Loucy (cell line): ENCODE measurements around the gene CTSG.

Experiments
- H2AFZ ChIP-seq: fragments of 200-600 bp; sonication (generic); 2 replicates; pipeline ENCODE4 v1.6.0; 2016; ENCODE audit warnings: antibody characterized with exemption, mild to moderate bottlenecking, low read length, moderate library complexity
- H3F3A ChIP-seq: fragments of 200-600 bp; 2 replicates; pipeline ENCODE4 v1.6.0; 2016; ENCODE audit warnings: antibody characterized with exemption, low read depth, mild to moderate bottlenecking
- H3K27me3 ChIP-seq: fragments of 200-600 bp; sonication (generic); 2 replicates; pipeline ENCODE4 v1.6.1; 2014; ENCODE audit warnings: low read length, mild to moderate bottlenecking; ENCODE audit not compliant: insufficient read depth, poor library complexity, severe bottlenecking
- H3K36me3 ChIP-seq: fragments of 200-600 bp; sonication (generic); 2 replicates; pipeline ENCODE4 v1.6.1; 2016; ENCODE audit warnings: low read length; ENCODE audit not compliant: insufficient read depth
- H3K4me1 ChIP-seq: fragments of 200-600 bp; sonication (generic); 2 replicates; pipeline ENCODE4 v1.5.1; 2014; ENCODE audit warnings: low read length, mild to moderate bottlenecking; ENCODE audit not compliant: insufficient read depth, poor library complexity, severe bottlenecking
- H3K4me2 ChIP-seq: fragments of 200-600 bp; sonication (generic); 2 replicates; pipeline ENCODE4 v1.6.0; 2014; ENCODE audit warnings: antibody characterized with exemption, low read length, low read depth, mild to moderate bottlenecking; ENCODE audit not compliant: poor library complexity, severe bottlenecking
- H3K4me3 ChIP-seq: fragments of 200-600 bp; sonication (generic); 2 replicates; pipeline ENCODE4 v1.5.1; 2014; ENCODE audit warnings: low read length, mild to moderate bottlenecking, mixed read lengths; ENCODE audit not compliant: poor library complexity, severe bottlenecking
- H3K79me2 ChIP-seq: fragments of 200-600 bp; sonication (generic); 2 replicates; pipeline ENCODE4 v1.6.1; 2014; ENCODE audit warnings: low read length; ENCODE audit not compliant: insufficient read depth
- H3K9ac ChIP-seq: fragments of 200-600 bp; sonication (generic); 2 replicates; pipeline ENCODE4 v1.6.0; 2014; ENCODE audit warnings: mild to moderate bottlenecking, low read depth, low read length, moderate library complexity; ENCODE audit not compliant: poor library complexity, severe bottlenecking
- H3K9me2 ChIP-seq: fragments of 200-600 bp; sonication (generic); replicated peaks from 2 replicates; pipeline ENCODE4 v1.6.1; 2016; ENCODE audit warnings: low read depth, low read length, mixed read lengths
- H3K9me3 ChIP-seq: fragments of 200-600 bp; sonication (generic); 2 replicates; pipeline ENCODE4 v1.6.1; 2014; ENCODE audit warnings: mild to moderate bottlenecking, antibody characterized with exemption, low read length, low read depth; ENCODE audit not compliant: insufficient read depth
- H4K20me1 ChIP-seq: fragments of 200-600 bp; sonication (generic); 2 replicates; pipeline ENCODE4 v1.6.0; 2014; ENCODE audit warnings: antibody characterized with exemption, low read length, mild to moderate bottlenecking; ENCODE audit not compliant: insufficient read depth, poor library complexity, severe bottlenecking
- CTCF ChIP-seq: fragments of 200-600 bp; sonication (generic); conservative IDR thresholded peaks from 2 replicates; pipeline ENCODE4 v1.5.1; 2014; ENCODE audit warnings: mild to moderate bottlenecking, antibody characterized with exemption, low read length
- EZH2phosphoT487 ChIP-seq: fragments of 200-600 bp; IDR thresholded peaks from 2 replicates; pipeline ENCODE4 v1.6.1; 2018; ENCODE audit warnings: antibody characterized with exemption, mild to moderate bottlenecking, moderate library complexity, borderline replicate concordance

CTSG gene

DNA sequence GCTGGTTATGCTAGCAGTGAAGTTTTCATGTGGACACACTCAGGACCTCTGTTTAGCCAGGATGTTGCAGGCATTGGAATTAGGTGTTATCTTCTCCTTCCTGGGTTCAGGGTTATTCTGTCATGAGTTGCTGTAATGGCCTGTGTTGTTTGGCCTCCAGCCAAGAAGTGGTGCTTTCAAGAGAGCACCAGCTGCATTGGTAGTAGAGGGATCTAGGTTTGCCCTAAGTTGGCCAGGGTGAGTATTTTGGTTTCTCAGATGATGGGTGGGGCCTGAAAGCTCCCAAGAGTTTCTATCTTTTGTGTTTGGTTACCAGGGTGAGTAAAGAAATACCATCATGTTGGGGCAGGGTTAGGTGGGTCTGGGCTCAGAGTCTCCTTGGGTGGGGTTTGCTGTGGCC is 36.1 kb upstream of the CTSG start:
- H3K4me3 ChIP-seq, result no peak overlapping the region
- no peaks in the 10 kb centered on the region for H3K36me3 ChIP-seq
- no peak overlapping the region for H3K4me2 ChIP-seq
- H4K20me1 ChIP-seq, result no peaks in the 10 kb centered on the region
- no peaks in the 10 kb centered on the region for H3F3A ChIP-seq
- H3K4me1 ChIP-seq, result peaks cover 35% of the 10 kb centered on the region
- no peaks in the 10 kb centered on the region for H3K27me3 ChIP-seq
- TF ChIP-seq EZH2phosphoT487 (no peak), CTCF (no peak)
- H3K79me2 ChIP-seq, result no peaks in the 10 kb centered on the region
- H3K9ac ChIP-seq, result no peak overlapping the region
- no peaks in the 10 kb centered on the region for H3K9me2 ChIP-seq
- H3K9me3 ChIP-seq, result no peaks in the 10 kb centered on the region
- no peak overlapping the region for H2AFZ ChIP-seq

GRCh38 chr14:24609655-24610344 is 33.8 kb upstream of the CTSG start, which contains the start of gene GZMH:
GZMH (minus strand) TSS chr14:24609685; CDS start chr14:24609613, 72 bp downstream.
- Histone ChIP-seq H3K4me1 (peaks cover 53% of the 10 kb centered on the region), H3K9ac (peak within 1 kb of the TSS; percentile 10), H3F3A (no peaks in the 10 kb centered on the region), H3K9me2 (no peaks in the 10 kb centered on the region), H3K4me3 (no peak within 1 kb of the TSS), H3K79me2 (no peaks in the 10 kb centered on the region), H3K9me3 (no peaks in the 10 kb centered on the region), H2AFZ (no peak within 1 kb of the TSS), H4K20me1 (no peaks in the 10 kb centered on the region), H3K27me3 (no peaks in the 10 kb centered on the region), H3K4me2 (no peak within 1 kb of the TSS), H3K36me3 (no peaks in the 10 kb centered on the region)
- TF ChIP-seq EZH2phosphoT487 (no peak), CTCF (no peak)

- H3K79me2 ChIP-seq, result no peaks in the 10 kb centered on the region
- peaks cover 53% of the 10 kb centered on the region for H3K4me1 ChIP-seq
- H3K4me2 ChIP-seq, result peak overlapping the region; percentile 4
- H2AFZ ChIP-seq, result no peak overlapping the region
- H3K4me3 ChIP-seq, result no peak overlapping the region
- no peaks in the 10 kb centered on the region for H3K36me3 ChIP-seq
- TF ChIP-seq EZH2phosphoT487, result no peak
- no peak for TF ChIP-seq CTCF
- no peaks in the 10 kb centered on the region for H3F3A ChIP-seq
- peak overlapping the region; percentile 11 for H3K9ac ChIP-seq
- H3K9me3 ChIP-seq, result no peaks in the 10 kb centered on the region
- H3K9me2 ChIP-seq, result no peaks in the 10 kb centered on the region
- no peaks in the 10 kb centered on the region for H3K27me3 ChIP-seq
- H4K20me1 ChIP-seq, result no peaks in the 10 kb centered on the region
Measured at GRCh38 chr14:24607635-24608514, 31.8 kb upstream of the CTSG start.
